Mucosa of descending colon (tissue), 3 donors: ENCODE measurements around the gene TBCK. TPM values are rescaled to one million over a fixed set of nuclear protein-coding genes. Genes with fewer than 3 reads are reported as not detected.

Experiments
- ATAC-seq: fragments of 200-7000 bp; cut with Tn5 transposase; one replicate; pipeline ENCODE4 v1.9.1; 2020; ENCODE audit warnings: mild to moderate bottlenecking, moderate library complexity
- DNase-seq, 3 donors: peaks; one replicate each; pipeline ENCODE4 v3.0.0-alpha.2; 2020
- H3K36me3 ChIP-seq: fragments of 200-600 bp; one replicate; pipeline ENCODE4 v1.8.0; 2021; ENCODE audit warnings: low read depth, mild to moderate bottlenecking
- H3K4me1 ChIP-seq: fragments of 200-600 bp; one replicate; pipeline ENCODE4 v1.8.0; 2021; ENCODE audit warnings: low read depth, mild to moderate bottlenecking
- H3K4me3 ChIP-seq: fragments of 200-600 bp; one replicate; pipeline ENCODE4 v1.8.0; 2021; ENCODE audit warnings: mild to moderate bottlenecking
- H3K9me3 ChIP-seq: fragments of 200-600 bp; one replicate; pipeline ENCODE4 v1.8.0; 2021; ENCODE audit warnings: mild to moderate bottlenecking
- intact Hi-C, 2 donors: fragments of 100-400 bp; cut with DNase I in 1 of 2; cut with micrococcal nuclease in 1 of 2; formaldehyde crosslinking; loops; one replicate each; pipeline versions ENCODE4 v1.11.0 to v1.11.1; 2022; cut with DNase I, micrococcal nuclease
- total RNA-seq, 3 donors: library from RNA; stranded (reverse); fragmentation: NEBNext Ultra II Directional in 2 of 3; extraction: Animal tissue kit (Norgen Biotek cat#: 25700) in 2 of 3; gene quantifications; one replicate each; pipeline versions ENCODE4 v1.2.1 to v1.2.4, GENCODE V29; 2021 to 2023
- TF ChIP-seq, protein P1 (sequence below): fragments of 200-600 bp; IDR thresholded peaks from one replicate; pipeline ENCODE4 v1.8.0; 2022; ENCODE audit warnings: antibody characterized with exemption, mild to moderate bottlenecking
- donor health status: DM: no; HTN: no; CAD: no; lungs with moderate emphysema.
- donor health status: DM: no; HTN: no; CAD: no.
- donor health status: DM: no; HTN: yes; CAD: no.

Gene TBCK
- total RNA-seq, 3 donors from 2014 or later = 23.1 to 42.5 (median 38.3) TPM

DNA sequence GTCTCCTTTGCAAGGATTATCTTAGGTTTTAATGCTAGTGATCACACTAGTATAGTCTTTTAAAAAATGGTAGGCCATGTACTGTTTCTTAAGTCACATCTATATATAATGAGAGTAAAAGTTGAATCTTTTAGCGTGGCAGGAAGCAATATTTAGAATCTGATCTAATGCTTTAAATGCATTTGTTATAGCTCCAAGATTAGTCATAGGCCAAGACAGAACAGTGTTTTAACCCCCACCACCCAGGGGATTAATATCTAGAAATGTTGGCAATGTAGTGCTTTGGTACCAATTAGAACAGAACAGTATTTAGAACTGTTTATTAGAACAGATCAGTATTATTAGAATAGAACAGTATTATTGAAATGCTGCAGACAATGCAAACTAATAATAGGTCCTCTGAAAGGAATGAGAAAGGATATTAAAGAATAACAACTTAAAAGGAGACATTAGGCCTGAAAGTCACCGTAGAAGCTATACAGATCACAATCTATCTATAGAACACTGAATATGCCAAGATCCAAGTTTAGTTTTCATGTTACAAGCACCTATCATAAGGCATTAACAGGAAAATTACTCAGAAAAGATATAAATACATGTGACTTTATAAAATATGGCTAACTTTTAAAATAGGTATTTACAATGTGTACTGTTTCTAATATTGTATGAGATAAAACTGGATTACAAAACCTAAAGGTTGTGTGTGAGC is 274.6 kb downstream of the TBCK start:
- Histone ChIP-seq H3K36me3 (no peaks in the 10 kb centered on the region), H3K9me3 (no peaks in the 10 kb centered on the region), H3K4me1 (no peaks in the 10 kb centered on the region), H3K4me3 (no peak overlapping the region)
- no peak for DNase-seq
- no peak for ATAC-seq
- intact Hi-C loops = no loop called here
- TF ChIP-seq, protein P1, sequence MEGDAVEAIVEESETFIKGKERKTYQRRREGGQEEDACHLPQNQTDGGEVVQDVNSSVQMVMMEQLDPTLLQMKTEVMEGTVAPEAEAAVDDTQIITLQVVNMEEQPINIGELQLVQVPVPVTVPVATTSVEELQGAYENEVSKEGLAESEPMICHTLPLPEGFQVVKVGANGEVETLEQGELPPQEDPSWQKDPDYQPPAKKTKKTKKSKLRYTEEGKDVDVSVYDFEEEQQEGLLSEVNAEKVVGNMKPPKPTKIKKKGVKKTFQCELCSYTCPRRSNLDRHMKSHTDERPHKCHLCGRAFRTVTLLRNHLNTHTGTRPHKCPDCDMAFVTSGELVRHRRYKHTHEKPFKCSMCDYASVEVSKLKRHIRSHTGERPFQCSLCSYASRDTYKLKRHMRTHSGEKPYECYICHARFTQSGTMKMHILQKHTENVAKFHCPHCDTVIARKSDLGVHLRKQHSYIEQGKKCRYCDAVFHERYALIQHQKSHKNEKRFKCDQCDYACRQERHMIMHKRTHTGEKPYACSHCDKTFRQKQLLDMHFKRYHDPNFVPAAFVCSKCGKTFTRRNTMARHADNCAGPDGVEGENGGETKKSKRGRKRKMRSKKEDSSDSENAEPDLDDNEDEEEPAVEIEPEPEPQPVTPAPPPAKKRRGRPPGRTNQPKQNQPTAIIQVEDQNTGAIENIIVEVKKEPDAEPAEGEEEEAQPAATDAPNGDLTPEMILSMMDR = no peak

DNA sequence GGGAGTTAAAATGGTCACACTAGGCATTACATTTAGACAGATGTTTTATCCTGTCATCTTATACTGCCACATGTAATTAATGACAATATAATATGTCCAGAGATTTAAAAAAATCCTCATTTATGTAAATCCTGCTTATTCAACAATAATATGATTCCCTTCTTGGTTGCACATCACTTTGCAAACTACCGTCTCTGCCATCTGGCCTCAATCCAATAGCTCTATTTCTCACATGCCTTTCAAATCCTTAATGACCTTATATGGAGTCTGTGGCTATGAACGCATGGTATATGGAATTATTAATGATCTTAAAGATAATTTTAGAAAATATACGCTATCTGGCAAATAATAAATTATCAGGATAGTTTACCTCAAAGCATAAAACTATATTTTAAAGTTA is 276.2 kb downstream of the TBCK start:
- Histone ChIP-seq H3K9me3 (no peaks in the 10 kb centered on the region), H3K4me1 (no peaks in the 10 kb centered on the region), H3K36me3 (no peaks in the 10 kb centered on the region), H3K4me3 (no peak overlapping the region)
- intact Hi-C loops = no loop called here
- ATAC-seq = no peak
- TF ChIP-seq, protein P1 = no peak
- no peak for DNase-seq

DNA sequence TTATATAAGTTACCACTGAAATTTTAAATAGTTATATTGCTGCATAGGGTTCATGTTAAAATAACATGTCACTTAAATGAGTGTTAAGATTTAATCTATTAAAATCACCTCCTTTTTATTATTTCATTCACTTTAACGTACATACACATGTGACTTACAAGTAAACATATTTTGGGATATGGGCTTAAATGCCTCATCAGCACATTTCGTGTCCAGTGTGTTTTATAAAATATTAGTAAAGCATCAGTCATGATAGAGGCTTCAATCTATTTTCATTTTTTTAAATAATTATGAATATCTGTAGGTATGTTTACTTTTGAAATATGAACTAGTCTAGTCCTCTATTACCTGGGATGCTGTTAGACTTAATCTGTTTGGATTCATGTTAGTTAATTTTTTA is 277.1 kb downstream of the TBCK start:
- no peaks in the 10 kb centered on the region for H3K4me1 ChIP-seq
- H3K36me3 ChIP-seq = no peaks in the 10 kb centered on the region
- DNase-seq (no peak), ATAC-seq (no peak)
- TF ChIP-seq, protein P1 = no peak
- H3K9me3 ChIP-seq = no peaks in the 10 kb centered on the region
- intact Hi-C loops = no loop called here
- no peak overlapping the region for H3K4me3 ChIP-seq

DNA sequence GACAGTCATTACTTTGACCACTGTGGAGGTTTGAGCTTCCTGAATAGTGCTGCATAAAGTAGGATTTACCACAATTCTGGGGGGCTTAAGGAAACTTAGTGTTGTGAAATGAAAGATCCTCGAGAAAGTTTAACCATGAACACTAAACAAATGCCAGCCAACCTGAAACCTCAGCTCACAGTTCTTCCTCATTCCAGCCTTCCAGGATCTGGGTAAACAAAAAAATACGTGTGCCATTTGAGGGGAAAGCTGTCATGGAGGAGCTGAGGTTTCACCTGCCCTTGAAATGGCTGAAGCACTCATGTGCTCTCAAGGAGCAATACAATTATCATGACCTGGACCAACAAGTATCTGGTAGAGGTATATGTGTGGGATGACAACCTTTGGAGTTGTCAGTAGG is 278.0 kb downstream of the TBCK start:
- DNase-seq (no peak), ATAC-seq (no peak)
- no peaks in the 10 kb centered on the region for H3K36me3 ChIP-seq
- H3K4me3 ChIP-seq = no peak overlapping the region
- intact Hi-C loops = no loop called here
- H3K4me1 ChIP-seq = no peaks in the 10 kb centered on the region
- TF ChIP-seq, protein P1 = no peak
- H3K9me3 ChIP-seq = no peaks in the 10 kb centered on the region

DNA sequence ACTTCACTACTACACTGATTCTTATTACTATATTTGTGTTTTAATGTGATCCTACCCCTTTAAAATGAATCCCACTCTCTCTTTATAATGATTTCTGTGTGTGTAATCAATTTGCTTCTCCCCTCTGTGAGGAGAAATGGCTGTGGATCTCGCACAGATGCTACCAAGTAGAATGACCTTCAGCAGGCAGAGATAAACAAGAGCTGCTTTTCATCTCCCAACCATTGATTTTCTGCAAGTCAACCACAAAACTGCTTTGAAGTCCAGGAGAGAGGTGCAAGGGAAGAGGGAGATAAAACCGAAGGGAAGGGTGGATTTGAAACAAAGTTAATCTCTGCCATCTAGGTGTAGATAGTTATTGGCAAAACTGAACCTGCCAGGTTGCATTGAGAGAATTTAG is 279.2 kb downstream of the TBCK start:
- ATAC-seq (no peak), DNase-seq (no peak)
- no peaks in the 10 kb centered on the region for H3K36me3 ChIP-seq
- no peaks in the 10 kb centered on the region for H3K4me1 ChIP-seq
- intact Hi-C loops = no loop called here
- H3K4me3 ChIP-seq = no peak overlapping the region
- H3K9me3 ChIP-seq = no peaks in the 10 kb centered on the region
- TF ChIP-seq, protein P1 = no peak

DNA sequence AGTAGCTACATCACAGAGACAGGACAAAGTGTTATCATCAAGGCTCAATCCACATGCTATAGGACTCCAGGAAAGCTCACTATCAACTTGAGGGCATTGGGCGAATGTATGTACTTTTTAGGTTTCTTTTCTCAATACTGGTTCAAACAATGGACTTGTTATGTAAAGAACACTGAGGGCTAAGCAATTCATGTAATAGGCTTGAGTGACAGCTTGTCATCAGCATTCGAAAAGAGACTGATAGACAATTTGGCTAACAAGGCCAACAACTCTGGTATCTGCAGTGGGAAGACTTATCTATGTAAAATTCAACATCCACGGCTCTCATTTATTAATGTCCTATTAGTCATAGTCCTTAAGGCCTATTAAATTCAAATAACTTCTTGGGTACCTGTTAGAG is 279.7 kb downstream of the TBCK start:
- DNase-seq (no peak), ATAC-seq (no peak)
- Histone ChIP-seq H3K4me1 (no peaks in the 10 kb centered on the region), H3K4me3 (no peak overlapping the region), H3K9me3 (peaks cover under 1% of the 10 kb centered on the region), H3K36me3 (no peaks in the 10 kb centered on the region)
- intact Hi-C loops = no loop called here
- TF ChIP-seq, protein P1 = no peak
